Fibroblast of villous mesenchyme (primary cell): ENCODE measurements around the gene FSD1. TPM values are rescaled to one million over a fixed set of nuclear protein-coding genes. Genes with fewer than 3 reads are reported as not detected.

ENCODE experiments used
- DNase-seq: peaks from one replicate; pipeline ENCODE4 v3.0.0-alpha.2; 2010; ENCODE audit warnings: low read depth
- H3K4me3 ChIP-seq: 2 replicates; pipeline ENCODE4 v1.5.1; 2011; ENCODE audit warnings: low read depth, mild to moderate bottlenecking, low read length
- total RNA-seq: library from RNA; depleted of rRNA; stranded (reverse); fragments of >200 nt; gene quantifications from 2 replicates; pipeline ENCODE4 v1.2.3, GENCODE V29; 2012
- TF ChIP-seq, protein P1 (sequence below): IDR thresholded peaks from 2 replicates; pipeline ENCODE4 v1.5.1; 2012; ENCODE audit warnings: low read depth, mild to moderate bottlenecking, low read length; ENCODE audit not compliant: insufficient read depth

The FSD1 gene
- total RNA-seq, 1 donor, result 8.6 TPM

- peak overlapping the region; percentile 45 for H3K4me3 ChIP-seq
- DNase-seq, result peak; percentile 12
- TF ChIP-seq, protein P1, sequence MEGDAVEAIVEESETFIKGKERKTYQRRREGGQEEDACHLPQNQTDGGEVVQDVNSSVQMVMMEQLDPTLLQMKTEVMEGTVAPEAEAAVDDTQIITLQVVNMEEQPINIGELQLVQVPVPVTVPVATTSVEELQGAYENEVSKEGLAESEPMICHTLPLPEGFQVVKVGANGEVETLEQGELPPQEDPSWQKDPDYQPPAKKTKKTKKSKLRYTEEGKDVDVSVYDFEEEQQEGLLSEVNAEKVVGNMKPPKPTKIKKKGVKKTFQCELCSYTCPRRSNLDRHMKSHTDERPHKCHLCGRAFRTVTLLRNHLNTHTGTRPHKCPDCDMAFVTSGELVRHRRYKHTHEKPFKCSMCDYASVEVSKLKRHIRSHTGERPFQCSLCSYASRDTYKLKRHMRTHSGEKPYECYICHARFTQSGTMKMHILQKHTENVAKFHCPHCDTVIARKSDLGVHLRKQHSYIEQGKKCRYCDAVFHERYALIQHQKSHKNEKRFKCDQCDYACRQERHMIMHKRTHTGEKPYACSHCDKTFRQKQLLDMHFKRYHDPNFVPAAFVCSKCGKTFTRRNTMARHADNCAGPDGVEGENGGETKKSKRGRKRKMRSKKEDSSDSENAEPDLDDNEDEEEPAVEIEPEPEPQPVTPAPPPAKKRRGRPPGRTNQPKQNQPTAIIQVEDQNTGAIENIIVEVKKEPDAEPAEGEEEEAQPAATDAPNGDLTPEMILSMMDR, result no peak
Measured at GRCh38 chr19:4337906-4338440, 33.6 kb downstream of the FSD1 start.

- TF ChIP-seq, protein P1, result no peak
- DNase-seq, result no peak
- peak within 1 kb of the TSS; percentile 45 for H3K4me3 ChIP-seq
Measured at GRCh38 chr19:4338441-4339355, 34.3 kb downstream of the FSD1 start, which contains the start of gene STAP2. Gene STAP2 (minus strand): TSS chr19:4338827. CDS start chr19:4338753, 74 bp downstream.

DNA sequence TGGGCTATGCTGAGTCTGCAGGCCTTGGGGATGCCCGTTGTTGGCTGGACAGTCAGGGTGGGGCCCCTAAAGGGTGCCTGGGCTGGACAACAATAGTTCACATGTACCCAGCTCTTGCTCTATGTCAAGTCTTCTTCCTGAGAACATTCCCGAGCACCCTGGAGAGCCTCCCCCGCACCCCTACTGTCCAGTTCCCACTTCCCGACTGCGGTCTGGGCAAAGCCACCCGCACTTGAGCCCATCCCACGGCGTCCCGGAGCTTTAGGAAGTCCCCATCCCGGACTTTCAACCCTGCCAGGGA lies 37.9 kb downstream of the FSD1 start:
- TF ChIP-seq, protein P1, result no peak
- DNase-seq, result peak; percentile 71

DNA sequence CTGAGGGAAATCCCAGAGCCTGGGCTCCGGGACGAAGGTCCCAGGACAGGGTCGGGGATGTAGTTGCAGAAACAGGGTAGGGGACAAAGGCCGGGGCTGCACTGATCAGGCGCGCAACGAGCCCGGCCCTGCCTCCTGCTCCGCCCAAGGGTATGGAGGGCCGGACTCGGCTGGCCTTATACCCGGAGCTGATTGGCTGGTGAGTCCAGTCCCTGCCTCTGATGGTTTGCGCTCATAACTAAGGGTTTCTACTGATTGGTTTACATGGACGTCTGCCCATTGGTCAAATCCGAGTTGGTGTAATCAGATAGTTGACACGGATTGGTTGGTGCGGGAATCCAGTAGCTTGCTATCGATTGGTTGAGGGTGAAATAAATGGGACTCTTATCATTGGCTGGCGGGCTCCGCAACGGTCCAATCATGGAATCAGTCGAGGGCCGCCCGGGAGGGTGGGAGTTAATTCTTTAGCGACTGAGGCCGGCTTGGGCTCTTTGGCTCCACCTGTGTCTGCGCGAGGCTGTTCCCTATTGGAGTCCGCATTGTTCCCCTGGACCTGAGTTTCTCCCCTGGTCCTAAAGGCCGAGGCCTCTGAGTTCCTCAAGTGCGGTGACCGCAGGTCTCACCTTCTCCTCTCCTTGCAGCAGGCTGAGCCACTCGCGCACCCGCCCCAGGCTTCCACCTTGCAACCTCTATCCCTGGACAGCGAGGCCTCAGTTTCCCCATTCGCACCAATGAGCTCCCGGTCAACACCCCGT lies 38.4 kb downstream of the FSD1 start:
- H3K4me3 ChIP-seq, result peak overlapping the region; percentile 71
- TF ChIP-seq, protein P1, result peak; percentile 13
- peak; percentile 100 for DNase-seq

More for the DNA sequence above, 37.9 kb downstream of the FSD1 start:
- peak overlapping the region; percentile 66 for H3K4me3 ChIP-seq

DNA sequence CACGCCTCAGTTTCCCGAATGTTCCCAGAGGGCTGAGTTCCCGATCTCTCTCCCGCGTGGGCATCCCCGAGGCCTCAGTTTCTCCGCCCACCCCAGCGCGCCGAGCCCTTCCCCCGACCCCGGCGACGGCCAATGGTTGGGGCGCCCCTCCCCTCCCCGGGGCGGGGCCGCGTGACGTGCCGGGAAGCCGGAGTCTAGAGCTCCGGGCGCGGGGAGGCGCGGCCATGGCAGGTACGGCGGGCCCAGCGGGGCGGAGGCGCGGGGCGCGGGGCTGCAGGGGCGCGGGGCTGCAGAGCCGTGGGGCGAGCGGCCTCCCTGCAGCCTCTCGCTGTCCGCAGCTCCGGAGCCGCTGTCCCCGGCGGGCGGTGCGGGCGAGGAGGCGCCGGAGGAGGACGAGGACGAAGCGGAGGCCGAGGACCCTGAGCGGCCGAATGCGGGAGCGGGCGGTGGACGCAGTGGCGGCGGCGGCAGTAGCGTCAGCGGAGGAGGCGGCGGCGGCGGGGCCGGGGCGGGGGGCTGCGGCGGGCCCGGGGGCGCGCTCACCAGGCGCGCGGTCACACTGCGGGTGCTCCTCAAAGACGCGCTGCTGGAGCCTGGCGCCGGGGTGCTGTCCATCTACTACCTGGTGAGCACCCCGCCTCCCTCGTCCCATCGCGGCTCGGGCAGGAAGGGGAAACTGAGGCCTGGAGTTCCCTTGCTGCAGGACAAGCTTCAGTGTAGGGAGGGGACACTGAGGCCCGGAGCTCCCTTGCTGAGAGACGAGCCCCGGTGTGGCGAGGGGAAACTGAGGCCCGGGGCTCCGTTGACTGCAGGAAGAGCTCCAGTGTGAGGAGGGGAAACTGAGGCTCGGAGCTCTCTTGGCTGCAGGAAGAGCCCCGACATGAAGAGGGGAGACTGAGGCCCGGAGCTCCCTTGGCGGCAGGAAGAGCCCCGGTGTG lies 39.2 kb downstream of the FSD1 start, which contains the start of gene MPND:
TSS of gene MPND (plus strand) at position 193 of the 938 bp plus-strand sequence. CDS start at position 225, 32 bp downstream.
- H3K4me3 ChIP-seq, result peak within 1 kb of the TSS; percentile 71
- peak; percentile 79 for DNase-seq
- TF ChIP-seq, protein P1, result no peak
